K562 (cell line): ENCODE data around the gene PKD2. TPM values are rescaled to one million over a fixed set of nuclear protein-coding genes. Genes with fewer than 3 reads are reported as not detected.

Experiments used
- ATAC-seq: fragments of 200-7000 bp; cut with Tn5 transposase; 3 replicates; pipeline ENCODE4 v1.9.1; 2020; ENCODE audit warnings: moderate library complexity
- BruUV-seq: library from RNA; stranded (reverse); fragments of 400-500 nt; replicated peaks from 2 replicates; lab custom pipeline; 2021; lab: Mats Ljungman, UMichigan
- CTCF ChIA-PET: fragments of 300-600 bp; formaldehyde crosslinking; extraction: SDS; loops from one replicate; lab custom pipeline; 2021; ENCODE audit warnings: low intra/inter-chr PET ratio; lab: Yijun Ruan, JAX
- POLR2A ChIA-PET: fragments of 300-600, 350-650 bp; sonication (Branson Sonifier 250); formaldehyde crosslinking; extraction: SDS; loops from one replicate; lab custom pipeline; 2021; ENCODE audit warnings: antibody characterized with exemption, inconsistent platforms; lab: Yijun Ruan, JAX
- DNase-seq, 4 experiments: peaks; one replicate each; pipeline versions ENCODE4 v3.0.0 to v3.0.0-alpha.2; 2011 to 2018; ENCODE audit warnings: low spot score in 3 of 4, mixed read lengths in 3 of 4; ENCODE audit errors: extremely low read depth in 1 of 4
- FAIRE-seq: peaks from 2 replicates; lab custom pipeline; 2011; peaks lifted over from hg19 to GRCh38; lab: Jason Lieb, UNC
- H2AFZ ChIP-seq: 2 replicates; pipeline ENCODE4 v1.6.0; 2011; ENCODE audit warnings: low read depth, low read length, control low read depth, inconsistent platforms
- H3K27ac ChIP-seq: fragments of 200-600 bp; 3 replicates; pipeline ENCODE4 v1.8.0; 2011; ENCODE audit warnings: low read depth, mild to moderate bottlenecking, control low read depth, inconsistent platforms, low read length, moderate library complexity, mixed read lengths; ENCODE audit errors: extremely low read depth
- H3K27me3 ChIP-seq, 2 experiments: fragments of 300-600 bp in 1 of 2; 2 replicates in 1 of 2; 3 replicates in 1 of 2; pipeline versions ENCODE4 v1.6.0 to v1.8.0; 2011; ENCODE audit warnings: inconsistent platforms in 2 of 2, low read length in 2 of 2, mild to moderate bottlenecking in 1 of 2, mixed read lengths in 1 of 2, moderate library complexity in 1 of 2; ENCODE audit not compliant: control insufficient read depth in 2 of 2, insufficient read depth in 2 of 2
- H3K36me3 ChIP-seq: fragments of 300-600 bp; 3 replicates; pipeline ENCODE4 v1.8.0; 2011; ENCODE audit warnings: mild to moderate bottlenecking, low read length, inconsistent platforms; ENCODE audit not compliant: control insufficient read depth, insufficient read depth
- H3K4me1 ChIP-seq, 2 experiments: fragments of 200-600 bp in 1 of 2; replicated peaks in 1 of 2; 2 replicates in 1 of 2; 3 replicates in 1 of 2; pipeline versions ENCODE4 v1.5.1 to v1.8.0; 2011; ENCODE audit warnings: inconsistent platforms in 2 of 2, low read length in 2 of 2, mild to moderate bottlenecking in 1 of 2, mixed read lengths in 1 of 2, moderate library complexity in 1 of 2; ENCODE audit not compliant: control insufficient read depth in 2 of 2, insufficient read depth in 2 of 2
- H3K4me2 ChIP-seq: 2 replicates; pipeline ENCODE4 v1.6.1; 2011; ENCODE audit warnings: low read length, control low read depth, inconsistent platforms, mixed read lengths; ENCODE audit not compliant: insufficient read depth
- H3K4me3 ChIP-seq: fragments of 200-600 bp; sonication (generic), shearing (Covaris generic); 2 replicates; pipeline ENCODE4 v1.5.1; 2016; ENCODE audit warnings: control low read depth, inconsistent platforms
- H3K79me2 ChIP-seq: fragments of 200-600 bp; 3 replicates; pipeline ENCODE4 v1.8.0; 2011; ENCODE audit warnings: low read length, inconsistent platforms; ENCODE audit not compliant: control insufficient read depth, insufficient read depth
- H3K9ac ChIP-seq, 2 experiments: 2 replicates each; pipeline versions ENCODE4 v1.6.0 to v1.6.1; 2011; ENCODE audit warnings: low read depth in 2 of 2, low read length in 2 of 2, control low read depth in 1 of 2, inconsistent platforms in 1 of 2, mild to moderate bottlenecking in 1 of 2, mixed read lengths in 1 of 2; ENCODE audit not compliant: insufficient read depth in 1 of 2
- H3K9me1 ChIP-seq: one replicate; pipeline ENCODE4 v1.6.0; 2011; ENCODE audit warnings: inconsistent platforms, mild to moderate bottlenecking, low read length, moderate library complexity; ENCODE audit not compliant: control insufficient read depth, insufficient read depth
- H3K9me3 ChIP-seq: replicated peaks from 2 replicates; pipeline ENCODE4 v1.5.1; 2011; ENCODE audit warnings: low read depth, low read length, inconsistent platforms; ENCODE audit not compliant: control insufficient read depth, insufficient read depth
- H4K20me1 ChIP-seq: replicated peaks from 2 replicates; pipeline ENCODE4 v1.6.1; 2011; ENCODE audit warnings: low read length, inconsistent platforms, mixed read lengths; ENCODE audit not compliant: control insufficient read depth, insufficient read depth
- NR4A1 ChIP-seq, 2 experiments: fragments of 250-450 bp in 1 of 2; fragments of 450-650 bp in 1 of 2; sonication (Bioruptor Pico) in 1 of 2; IDR thresholded peaks; 2 replicates each; pipeline versions ENCODE4 v1.4.0 to v1.6.1; 2016 to 2020; ENCODE audit warnings: mild to moderate bottlenecking in 2 of 2, missing compliant biosample characterization in 1 of 2, missing genetic modification characterization in 1 of 2, moderate library complexity in 1 of 2
- POLR2A ChIP-seq: fragments of 450-650 bp; conservative IDR thresholded peaks from 2 replicates; pipeline ENCODE4 v1.6.1; 2016
- POLR2H ChIP-seq: IDR thresholded peaks from 2 replicates; pipeline ENCODE4 v1.6.1; 2016; ENCODE audit warnings: missing genetic modification characterization, low read depth, mild to moderate bottlenecking, control low read depth, missing compliant biosample characterization, moderate library complexity
- TGIF2 ChIP-seq: sonication (generic); formaldehyde crosslinking; IDR thresholded peaks from 2 replicates; pipeline ENCODE4 v1.8.1; 2022; ENCODE audit warnings: mild to moderate bottlenecking, missing genetic modification reagents, moderate library complexity
- WGBS: fragments of 100-300 bp; shearing (Covaris generic); methylation state at CpG from one replicate; pipeline ENCODE4 v1.1.6; 2016; ENCODE audit warnings: low coverage, mixed read lengths; ENCODE audit not compliant: insufficient coverage; ENCODE audit errors: missing lambda C conversion rate; 5-methylcytosine and 5-hydroxymethylcytosine counted together
- in situ Hi-C: fragments of 300-500 bp; cut with MboI; formaldehyde crosslinking; loops from 4 replicates; pipeline ENCODE4 v1.15.0; 2018; ENCODE audit warnings: inconsistent platforms, mixed read lengths
- intact Hi-C: fragments of 100-400 bp; cut with micrococcal nuclease; formaldehyde crosslinking; loops from 2 replicates; pipeline ENCODE4 v1.14.2; 2022
- polyA plus RNA-seq, 8 experiments: library from polyadenylated mRNA; depleted of rRNA in 4 of 8; stranded (reverse) in 5 of 8; unstranded in 3 of 8; fragments of >200 nt; fragmentation: Nextera tagmentation in 2 of 8; fragmentation: Illumina TruSeq in 1 of 8; extraction: Ambion mirVana in 2 of 8; extraction: Trizol in 1 of 8; gene quantifications; 2 replicates each; pipeline versions ENCODE4 v1.2.1 to v1.2.3, GENCODE V29; 2011 to 2014; ENCODE audit warnings: inconsistent platforms in 1 of 8, missing spikeins in 1 of 8
- total RNA-seq, 7 experiments: library from RNA; depleted of rRNA in 6 of 7; stranded (reverse); fragments of >200 nt in 6 of 7; fragmentation: Illumina TruSeq in 2 of 7; extraction: Trizol in 2 of 7; gene quantifications; 2 replicates each; pipeline versions ENCODE4 v1.2.1 to v1.2.3, GENCODE V29; 2011 to 2021; ENCODE audit warnings: low replicate concordance in 1 of 7

The PKD2 gene
- total and polyA plus RNA-seq, 9 of the 15 experiments (the other 6 are each of a cell fraction or from before 2014, with no cell fraction given), result 0.11 to 1.2 (median 0.47) TPM

DNA sequence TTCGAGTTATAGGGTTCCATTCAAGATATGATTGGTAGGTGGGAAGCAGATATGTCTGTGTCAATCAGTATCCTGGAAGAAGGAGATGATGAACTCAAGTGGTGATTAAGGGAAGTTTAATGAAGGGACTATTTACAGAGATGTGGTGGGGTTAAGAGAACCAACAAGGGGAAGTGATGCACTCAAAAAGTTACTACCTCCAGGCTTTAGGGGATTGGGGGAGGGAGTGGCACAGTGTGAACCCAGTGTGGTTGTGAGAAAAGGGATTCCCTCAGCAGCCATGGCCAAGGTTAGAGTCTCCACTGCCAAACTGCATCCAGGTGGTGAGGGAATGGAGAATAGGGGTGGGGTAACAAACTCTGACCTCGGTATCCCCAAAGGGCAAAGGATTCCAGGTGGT lies 27.9 kb downstream of the PKD2 start:
- FAIRE-seq, result no peak
- in situ Hi-C loops, result loop anchor here (10.0 kb wide), 1 partner anchor 480 kb away; no protein-coding TSS in a partner anchor
- TF ChIP-seq NR4A1 (CRISPR knock-in tag; IDR thresholded peaks at IDR 0.05), result no peak
- no peak for TF ChIP-seq NR4A1 (tag; IDR thresholded peaks at IDR 0.05)
- no peak for TF ChIP-seq POLR2A
- no peak for TF ChIP-seq TGIF2 (CRISPR knock-in tag)
- Histone ChIP-seq H3K79me2 (no peaks in the 10 kb centered on the region), H3K36me3 (no peaks in the 10 kb centered on the region), H3K9me3 (no peaks in the 10 kb centered on the region), H3K9ac (no peak overlapping the region), H3K4me2 (no peak overlapping the region), H2AFZ (no peak overlapping the region), H4K20me1 (no peaks in the 10 kb centered on the region), H3K9me1 (no peaks in the 10 kb centered on the region), H3K4me1 (no peaks in the 10 kb centered on the region), H3K27me3 (no peaks in the 10 kb centered on the region; a peak in 1 of 5 replicates), H3K4me3 (no peak overlapping the region), H3K27ac (no peak overlapping the region)
- CTCF ChIA-PET, result no interaction called here
- intact Hi-C loops, result no loop called here
- BruUV-seq, result no TSS peak
- no peak for DNase-seq
- WGBS, result 0% methylated on average over 2 of the region's 2 CpGs
- POLR2A ChIA-PET, result no interaction called here
- no peak for ATAC-seq

DNA sequence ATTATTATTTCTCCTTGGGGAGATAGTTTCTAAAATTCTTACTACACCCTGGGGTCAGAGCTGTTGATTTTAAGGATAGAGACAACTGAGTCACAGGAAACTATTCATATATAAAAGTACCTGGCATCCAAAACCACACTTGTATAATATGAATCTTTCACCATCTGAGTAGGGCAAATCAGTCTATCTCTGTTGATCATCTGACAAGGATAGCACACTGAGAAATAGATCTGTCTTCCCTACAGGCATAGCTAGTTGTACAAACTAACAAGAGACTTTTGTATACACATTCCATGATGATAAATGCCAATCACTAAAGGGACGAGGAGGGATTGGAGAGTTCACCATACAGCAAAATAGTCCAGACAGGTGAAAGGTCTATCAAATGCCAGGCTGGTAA lies 30.0 kb downstream of the PKD2 start:
- Histone ChIP-seq H3K4me2 (no peak overlapping the region), H4K20me1 (no peaks in the 10 kb centered on the region), H3K4me3 (no peak overlapping the region), H2AFZ (no peak overlapping the region), H3K4me1 (no peaks in the 10 kb centered on the region), H3K79me2 (no peaks in the 10 kb centered on the region), H3K36me3 (no peaks in the 10 kb centered on the region), H3K27me3 (no peaks in the 10 kb centered on the region; a peak in 1 of 5 replicates), H3K9me3 (no peaks in the 10 kb centered on the region), H3K27ac (no peak overlapping the region), H3K9ac (no peak overlapping the region), H3K9me1 (no peaks in the 10 kb centered on the region)
- ATAC-seq (no peak), FAIRE-seq (no peak), DNase-seq (no peak)
- no TSS peak for BruUV-seq
- in situ Hi-C loops, result loop anchor here (10.0 kb wide), 1 partner anchor 477 kb away; no protein-coding TSS in a partner anchor
- intact Hi-C loops, result no loop called here
- ChIA-PET CTCF (no interaction called here), POLR2A (no interaction called here)
- 7% methylated on average over 1 of the region's 1 CpG for WGBS
- no peak for TF ChIP-seq POLR2H (tag)
